ENCODE results near the gene IDH3G. TPM values are rescaled to one million over a fixed set of nuclear protein-coding genes. Genes with fewer than 3 reads are reported as not detected.
"Not testable (repeated sequence)": the region's sequence is repeated elsewhere in the genome, so short reads cannot be mapped to it uniquely, and the experiment has no call there.

Gene IDH3G
- total RNA-seq, 4 donors from 2014 or later: 79.8 to 92.7 (median 86.4) TPM

GRCh38 chrX:153762626-153763173 is 31.5 kb downstream of the IDH3G start:
- TF ChIP-seq POLR2A (IDR thresholded peaks at IDR 0.05): no peak
- TF ChIP-seq CTCF (IDR thresholded peaks at IDR 0.05 in 4 of 5, conservative IDR thresholded peaks at IDR 0.05 in 1 of 5): no peak
- in situ Hi-C loops (cut with MboI; ENCODE audit: low sequenced_read_pairs in 4 of 4) (no loop called here), intact Hi-C loops (cut with DNase I; ENCODE audit: low total_unique reads) (no loop called here)
- no peaks in the 10 kb centered on the region for H3K27me3 ChIP-seq
- H3K4me1 ChIP-seq: no peaks in the 10 kb centered on the region
- H3K36me3 ChIP-seq: no peaks in the 10 kb centered on the region
- H3K9me3 ChIP-seq: no peaks in the 10 kb centered on the region
- DNase-seq (peak in 1 of 2 donors; percentile 6), ATAC-seq (no peak)
- H3K27ac ChIP-seq: no peak overlapping the region
- H3K4me3 ChIP-seq: no peak overlapping the region

GRCh38 chrX:153761863-153762262 is 32.3 kb downstream of the IDH3G start:
- Histone ChIP-seq H3K4me1 (no peaks in the 10 kb centered on the region), H3K4me3 (no peak overlapping the region), H3K36me3 (no peaks in the 10 kb centered on the region), H3K9me3 (no peaks in the 10 kb centered on the region), H3K27me3 (no peaks in the 10 kb centered on the region), H3K27ac (no peak overlapping the region)
- DNase-seq (no peak), ATAC-seq (no peak)
- intact Hi-C loops (cut with DNase I; ENCODE audit: low total_unique reads) (no loop called here), in situ Hi-C loops (cut with MboI; ENCODE audit: low sequenced_read_pairs in 4 of 4) (no loop called here)
- TF ChIP-seq POLR2A (IDR thresholded peaks at IDR 0.05) (no peak), CTCF (IDR thresholded peaks at IDR 0.05 in 4 of 5, conservative IDR thresholded peaks at IDR 0.05 in 1 of 5) (no peak)

- Histone ChIP-seq H3K4me1 (no peaks in the 10 kb centered on the region), H3K9me3 (peaks cover 0 to 6% (median 0%) of the 10 kb centered on the region in 3 donors), H3K27me3 (no peaks in the 10 kb centered on the region), H3K27ac (no peak overlapping the region), H3K36me3 (no peaks in the 10 kb centered on the region), H3K4me3 (no peak overlapping the region)
- intact Hi-C loops (cut with DNase I; ENCODE audit: low total_unique reads): no loop called here
- TF ChIP-seq POLR2A (IDR thresholded peaks at IDR 0.05): no peak
- no peak for TF ChIP-seq CTCF (IDR thresholded peaks at IDR 0.05 in 4 of 5, conservative IDR thresholded peaks at IDR 0.05 in 1 of 5)
- ATAC-seq (no peak), DNase-seq (no peak)
- in situ Hi-C loops (cut with MboI; ENCODE audit: low sequenced_read_pairs in 4 of 4): no loop called here
Observed at GRCh38 chrX:153755136-153755535, 39.0 kb downstream of the IDH3G start.

DNA sequence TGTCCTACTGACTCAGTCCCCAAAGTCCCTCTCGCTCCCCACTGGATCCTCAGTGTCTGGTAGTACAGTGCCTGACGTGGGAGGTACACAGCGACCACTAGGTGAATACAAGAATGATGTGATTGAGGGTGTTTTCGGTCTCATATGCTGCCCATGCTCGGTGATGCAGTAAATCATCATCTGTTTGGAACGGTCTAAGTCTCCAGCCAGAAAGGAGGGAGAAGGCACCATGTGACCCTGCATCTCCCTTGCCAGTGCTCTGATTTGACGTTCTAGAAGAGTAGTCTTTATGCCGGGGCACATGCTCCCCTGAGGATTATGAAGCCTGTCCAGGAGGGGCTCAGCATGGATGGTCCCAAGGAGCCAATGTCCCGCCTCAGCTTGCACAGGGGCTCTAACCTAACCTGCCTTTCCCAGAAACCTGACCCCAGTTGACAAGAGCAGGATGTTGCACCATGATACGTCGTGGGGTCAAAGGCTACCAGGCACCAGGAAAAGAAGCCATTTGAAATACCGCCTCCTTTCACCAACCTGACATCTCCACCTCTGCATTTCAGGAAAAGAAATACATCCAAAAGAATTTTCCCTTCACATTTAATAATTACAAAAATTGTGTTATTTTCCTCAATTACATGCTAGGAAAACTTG is 43.9 kb downstream of the IDH3G start:
- H3K4me3 ChIP-seq: no peak overlapping the region
- ATAC-seq: no peak
- H3K27ac ChIP-seq: no peak overlapping the region
- in situ Hi-C loops (cut with MboI; ENCODE audit: low sequenced_read_pairs in 4 of 4) (no loop called here), intact Hi-C loops (cut with DNase I; ENCODE audit: low total_unique reads) (no loop called here)
- TF ChIP-seq POLR2A (IDR thresholded peaks at IDR 0.05) (no peak), CTCF (IDR thresholded peaks at IDR 0.05 in 4 of 5, conservative IDR thresholded peaks at IDR 0.05 in 1 of 5) (no peak)
- H3K27me3 ChIP-seq: no peaks in the 10 kb centered on the region
- no peaks in the 10 kb centered on the region for H3K9me3 ChIP-seq
- H3K4me1 ChIP-seq: no peaks in the 10 kb centered on the region
- H3K36me3 ChIP-seq: no peaks in the 10 kb centered on the region
- DNase-seq: no peak

DNA sequence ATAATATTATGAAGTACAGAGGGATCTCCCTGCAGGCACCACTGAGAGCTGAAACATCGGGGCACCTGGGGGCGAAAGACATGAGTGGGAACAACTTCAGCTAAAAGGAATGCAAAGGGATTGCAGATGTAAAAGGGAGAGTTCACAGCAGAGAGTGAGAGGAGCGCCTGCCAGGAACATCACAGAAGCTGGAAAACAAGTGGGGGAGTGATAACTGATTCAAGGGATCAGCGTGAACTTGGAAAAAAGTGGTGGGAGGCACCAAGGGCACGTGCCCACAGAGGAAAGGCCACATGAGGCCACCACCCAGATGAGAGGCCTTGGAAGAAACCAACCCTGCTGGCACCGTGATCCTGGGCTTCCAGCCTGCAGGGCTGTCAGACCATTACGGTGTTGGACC is 45.2 kb downstream of the IDH3G start:
- H3K9me3 ChIP-seq; H3K36me3 ChIP-seq; ATAC-seq; DNase-seq; H3K4me1 ChIP-seq; intact Hi-C loops (cut with DNase I; ENCODE audit: low total_unique reads); in situ Hi-C loops (cut with MboI; ENCODE audit: low sequenced_read_pairs in 4 of 4); H3K27ac ChIP-seq; H3K4me3 ChIP-seq; H3K27me3 ChIP-seq: not testable (repeated sequence)

GRCh38 chrX:153746991-153747390 is 47.2 kb downstream of the IDH3G start:
- in situ Hi-C loops (cut with MboI; ENCODE audit: low sequenced_read_pairs in 4 of 4); ATAC-seq; H3K36me3 ChIP-seq; H3K9me3 ChIP-seq; intact Hi-C loops (cut with DNase I; ENCODE audit: low total_unique reads); H3K4me3 ChIP-seq; DNase-seq; H3K27ac ChIP-seq; H3K4me1 ChIP-seq; H3K27me3 ChIP-seq: not testable (repeated sequence)
